CD14-positive monocyte (primary cell): Measurements from ENCODE around the gene PACC1. TPM values are rescaled to one million over a fixed set of nuclear protein-coding genes. Genes with fewer than 3 reads are reported as not detected.

ENCODE experiments used
- DNase-seq, 3 donors: peaks; one replicate each; pipeline ENCODE4 v3.0.0-alpha.2; 2011 to 2022
- H2AFZ ChIP-seq: 2 replicates; pipeline ENCODE4 v1.6.0; 2012; ENCODE audit warnings: mild to moderate bottlenecking, low read depth, low read length, inconsistent platforms; ENCODE audit not compliant: insufficient read depth, poor library complexity, severe bottlenecking
- H3K27ac ChIP-seq, 2 donors: 1 replicate in 1 of 2; 2 replicates in 1 of 2; pipeline ENCODE4 v1.5.1; 2012 to 2013; ENCODE audit warnings: low read length in 2 of 2, control low read depth in 1 of 2, inconsistent platforms in 1 of 2, low read depth in 1 of 2, mild to moderate bottlenecking in 1 of 2
- H3K27me3 ChIP-seq, 2 donors: one replicate each; pipeline versions ENCODE4 v1.6.0 to v1.6.1; 2011 to 2013; ENCODE audit warnings: low read length in 2 of 2; ENCODE audit not compliant: control insufficient read depth in 2 of 2, insufficient read depth in 2 of 2
- H3K36me3 ChIP-seq, 2 donors: replicated peaks in 1 of 2; 1 replicate in 1 of 2; 2 replicates in 1 of 2; pipeline versions ENCODE4 v1.5.1 to v1.6.1; 2012 to 2013; ENCODE audit warnings: low read length in 2 of 2, control low read depth in 1 of 2, inconsistent platforms in 1 of 2, mild to moderate bottlenecking in 1 of 2; ENCODE audit not compliant: insufficient read depth in 2 of 2, control insufficient read depth in 1 of 2
- H3K4me1 ChIP-seq, 2 donors: 1 replicate in 1 of 2; 2 replicates in 1 of 2; pipeline versions ENCODE4 v1.5.1 to v1.6.1; 2012 to 2013; ENCODE audit warnings: low read length in 2 of 2, control low read depth in 1 of 2, inconsistent platforms in 1 of 2, mild to moderate bottlenecking in 1 of 2, moderate library complexity in 1 of 2; ENCODE audit not compliant: insufficient read depth in 2 of 2, control insufficient read depth in 1 of 2
- H3K4me2 ChIP-seq: replicated peaks from 2 replicates; pipeline ENCODE3; 2012; ENCODE audit warnings: low read length, moderate library complexity, mild to moderate bottlenecking; ENCODE audit not compliant: poor library complexity, severe bottlenecking; ENCODE audit errors: extremely low read depth
- H3K4me3 ChIP-seq, 3 experiments: fragments of 200-600 bp in 1 of 3; sonication (generic) in 1 of 3; replicated peaks in 1 of 3; 1 replicate in 2 of 3; 2 replicates in 1 of 3; pipeline ENCODE4 v1.5.1; 2011 to 2013; ENCODE audit warnings: low read length in 3 of 3, mild to moderate bottlenecking in 3 of 3, control low read depth in 2 of 3, low read depth in 2 of 3, inconsistent platforms in 1 of 3, moderate library complexity in 1 of 3
- H3K79me2 ChIP-seq: 2 replicates; pipeline ENCODE4 v1.6.0; 2012; ENCODE audit warnings: mild to moderate bottlenecking, control low read depth, inconsistent platforms, low read length, moderate library complexity; ENCODE audit not compliant: insufficient read depth
- H3K9ac ChIP-seq: 2 replicates; pipeline ENCODE4 v1.6.0; 2017; ENCODE audit warnings: low read length, mild to moderate bottlenecking; ENCODE audit not compliant: insufficient read depth, poor library complexity, severe bottlenecking
- H3K9me3 ChIP-seq, 2 donors: replicated peaks in 1 of 2; 1 replicate in 1 of 2; 2 replicates in 1 of 2; pipeline versions ENCODE4 v1.5.1 to v1.6.1; 2012 to 2013; ENCODE audit warnings: low read length in 2 of 2, control low read depth in 1 of 2; ENCODE audit not compliant: control insufficient read depth in 1 of 2, insufficient read depth in 1 of 2
- H4K20me1 ChIP-seq: 2 replicates; pipeline ENCODE4 v1.6.0; 2012; ENCODE audit warnings: mild to moderate bottlenecking, low read length, control low read depth, moderate library complexity; ENCODE audit not compliant: insufficient read depth
- H3K27ac Mint-ChIP-seq, 7 donors: one replicate each; pipeline ENCODE4 v1.8.0; 2020; ENCODE audit warnings: mild to moderate bottlenecking in 7 of 7, mixed read lengths in 7 of 7, moderate library complexity in 6 of 7, inconsistent platforms in 2 of 7
- H3K27me3 Mint-ChIP-seq, 3 donors: one replicate each; pipeline ENCODE4 v1.8.0; 2021 to 2022; ENCODE audit warnings: low read depth in 3 of 3, mild to moderate bottlenecking in 3 of 3, mixed read lengths in 3 of 3, moderate library complexity in 3 of 3, inconsistent platforms in 1 of 3
- H3K36me3 Mint-ChIP-seq, 2 donors: one replicate each; pipeline ENCODE4 v1.8.0; 2020; ENCODE audit warnings: mixed read lengths in 2 of 2, inconsistent platforms in 1 of 2, mild to moderate bottlenecking in 1 of 2
- H3K4me1 Mint-ChIP-seq: one replicate; pipeline ENCODE4 v1.8.0; 2020; ENCODE audit warnings: mild to moderate bottlenecking, mixed read lengths
- H3K4me3 Mint-ChIP-seq, 2 donors: one replicate each; pipeline ENCODE4 v1.8.0; 2020; ENCODE audit warnings: mild to moderate bottlenecking in 2 of 2, mixed read lengths in 2 of 2, moderate library complexity in 1 of 2
- H3K9me3 Mint-ChIP-seq, 7 donors: one replicate each; pipeline ENCODE4 v1.8.0; 2020 to 2022; ENCODE audit warnings: mixed read lengths in 7 of 7, mild to moderate bottlenecking in 6 of 7, moderate library complexity in 6 of 7, inconsistent platforms in 2 of 7
- WGBS: methylation state at CpG from one replicate; pipeline ENCODE4 v1.1.5; 2013; ENCODE audit warnings: missing lambda C conversion rate; ENCODE audit not compliant: insufficient coverage; 5-methylcytosine and 5-hydroxymethylcytosine counted together
- intact Hi-C, 2 donors: fragments of 100-400 bp; cut with micrococcal nuclease; formaldehyde crosslinking; loops; one replicate each; pipeline versions ENCODE4 v1.15.0 to v1.15.1; 2023
- polyA plus RNA-seq, 3 donors: library from polyadenylated mRNA; depleted of rRNA in 1 of 3; unstranded in 2 of 3; stranded (reverse) in 1 of 3; fragments of 300-500 nt in 2 of 3; fragments of >200 nt in 1 of 3; fragmentation: Illumina TruSeq in 2 of 3; gene quantifications; 1 replicate in 2 of 3; 2 replicates in 1 of 3; pipeline ENCODE4 v1.2.3, GENCODE V29; 2012 to 2021
- TF ChIP-seq, protein P1 (sequence below): fragments of 200-600 bp; IDR thresholded peaks from one replicate; pipeline ENCODE4 v1.8.0; 2022; ENCODE audit warnings: antibody characterized with exemption, mild to moderate bottlenecking

The PACC1 gene
- polyA plus RNA-seq, 3 donors, result 14.0 to 16.6 (median 14.7) TPM

DNA sequence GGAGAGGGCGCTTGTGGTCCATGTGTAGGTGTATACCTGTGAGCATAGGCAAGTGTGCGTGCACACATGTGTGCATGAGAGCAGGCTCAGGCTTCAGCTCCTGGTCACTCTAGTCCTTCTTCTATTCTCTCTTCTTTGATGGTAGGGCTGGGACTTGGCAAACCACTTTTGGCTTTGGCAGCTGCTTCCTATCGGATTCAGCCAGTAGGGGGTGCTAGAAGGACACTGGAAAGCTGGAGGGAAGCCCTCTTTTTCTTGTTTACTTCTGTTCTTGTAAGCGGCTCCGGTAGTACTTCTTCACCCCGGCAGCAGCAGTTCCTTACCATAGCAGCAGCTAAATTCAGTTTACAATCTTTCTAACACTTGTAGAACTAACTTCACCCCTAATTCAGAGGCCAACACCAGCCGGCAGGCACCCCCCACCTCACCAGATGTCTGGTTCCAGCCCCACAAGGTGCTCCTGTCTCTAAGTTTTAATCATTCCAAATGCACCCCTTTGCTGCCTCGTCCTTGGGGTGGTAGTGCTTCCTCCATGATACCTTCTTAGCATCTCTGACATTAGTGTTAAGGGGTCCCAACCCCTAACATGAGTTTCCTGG lies 43.2 kb upstream of the PACC1 start:
- H3K9ac ChIP-seq, result no peak overlapping the region
- Mint-ChIP-seq H3K4me1 (peaks cover 11% of the 10 kb centered on the region), H3K4me3 (peak overlapping the region in 1 of 2 donors; percentile 65), H3K27ac (peak overlapping the region in 2 of 7 donors; percentile 61 to 68), H3K36me3 (no peaks in the 10 kb centered on the region), H3K9me3 (peaks cover 0 to 7% (median 0%) of the 10 kb centered on the region in 7 donors), H3K27me3 (peaks cover 0 to 6% (median 3%) of the 10 kb centered on the region in 3 donors)
- peak; percentile 59 to 67 (median 66) for DNase-seq
- no peaks in the 10 kb centered on the region for H3K9me3 ChIP-seq
- no peaks in the 10 kb centered on the region for H3K36me3 ChIP-seq
- no peak overlapping the region for H3K4me2 ChIP-seq
- H3K79me2 ChIP-seq, result no peaks in the 10 kb centered on the region
- no peak overlapping the region for H3K27ac ChIP-seq
- H2AFZ ChIP-seq, result no peak overlapping the region
- no peaks in the 10 kb centered on the region for H3K27me3 ChIP-seq
- H4K20me1 ChIP-seq, result no peaks in the 10 kb centered on the region
- intact Hi-C loops, result loop anchor here (5.0 to 10.0 kb wide), 6 partner anchors 91 to 537 kb away; no protein-coding TSS in a partner anchor
- TF ChIP-seq, protein P1, sequence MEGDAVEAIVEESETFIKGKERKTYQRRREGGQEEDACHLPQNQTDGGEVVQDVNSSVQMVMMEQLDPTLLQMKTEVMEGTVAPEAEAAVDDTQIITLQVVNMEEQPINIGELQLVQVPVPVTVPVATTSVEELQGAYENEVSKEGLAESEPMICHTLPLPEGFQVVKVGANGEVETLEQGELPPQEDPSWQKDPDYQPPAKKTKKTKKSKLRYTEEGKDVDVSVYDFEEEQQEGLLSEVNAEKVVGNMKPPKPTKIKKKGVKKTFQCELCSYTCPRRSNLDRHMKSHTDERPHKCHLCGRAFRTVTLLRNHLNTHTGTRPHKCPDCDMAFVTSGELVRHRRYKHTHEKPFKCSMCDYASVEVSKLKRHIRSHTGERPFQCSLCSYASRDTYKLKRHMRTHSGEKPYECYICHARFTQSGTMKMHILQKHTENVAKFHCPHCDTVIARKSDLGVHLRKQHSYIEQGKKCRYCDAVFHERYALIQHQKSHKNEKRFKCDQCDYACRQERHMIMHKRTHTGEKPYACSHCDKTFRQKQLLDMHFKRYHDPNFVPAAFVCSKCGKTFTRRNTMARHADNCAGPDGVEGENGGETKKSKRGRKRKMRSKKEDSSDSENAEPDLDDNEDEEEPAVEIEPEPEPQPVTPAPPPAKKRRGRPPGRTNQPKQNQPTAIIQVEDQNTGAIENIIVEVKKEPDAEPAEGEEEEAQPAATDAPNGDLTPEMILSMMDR, result peak; percentile 74
- WGBS, result 33% methylated on average over 4 of the region's 8 CpGs
- H3K4me3 ChIP-seq, result no peak overlapping the region
- H3K4me1 ChIP-seq, result no peaks in the 10 kb centered on the region

DNA sequence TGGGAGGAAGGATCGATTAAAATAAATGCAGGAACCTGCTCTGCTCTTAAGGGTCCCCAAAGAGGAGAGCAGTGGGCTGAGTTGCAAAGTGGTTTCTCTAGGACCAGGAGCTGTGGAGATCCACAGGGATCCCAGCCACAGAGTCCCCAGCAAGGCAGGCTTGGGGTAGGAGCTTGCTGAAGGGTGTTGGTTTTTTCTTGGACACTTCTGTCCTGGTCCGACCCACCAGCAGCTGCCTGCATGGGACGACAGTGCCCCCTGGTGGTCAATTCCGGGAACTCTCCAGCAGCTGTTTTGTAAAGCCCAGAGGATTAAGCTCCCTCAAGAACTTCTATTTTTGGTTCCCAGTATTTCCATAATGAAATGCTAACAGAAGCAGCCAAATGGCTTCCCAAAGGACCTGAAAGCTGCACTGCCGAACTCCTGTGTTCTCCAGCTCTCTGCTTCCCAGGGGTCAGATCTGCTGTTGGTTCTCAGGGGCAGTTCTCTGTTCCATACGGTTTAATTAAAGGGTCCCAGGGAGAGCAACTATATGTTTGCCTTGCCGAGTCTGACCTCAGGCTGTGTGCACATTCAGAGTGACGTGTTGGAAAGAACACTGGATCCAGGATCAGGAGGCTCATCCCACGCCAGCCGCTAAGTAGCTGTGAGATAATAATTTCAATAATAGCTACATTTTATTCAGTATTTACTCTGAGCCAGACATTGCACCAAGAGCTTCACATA lies 41.3 kb upstream of the PACC1 start:
- 47% methylated on average over 4 of the region's 10 CpGs for WGBS
- no peaks in the 10 kb centered on the region for H3K79me2 ChIP-seq

More for the DNA sequence above, 41.3 kb upstream of the PACC1 start:
- no peak overlapping the region for H3K4me2 ChIP-seq
- no peak overlapping the region for H3K9ac ChIP-seq
- TF ChIP-seq, protein P1, result peak; percentile 95
- H3K4me3 ChIP-seq, result no peak overlapping the region
- H3K9me3 ChIP-seq, result no peaks in the 10 kb centered on the region
- H3K27ac ChIP-seq, result no peak overlapping the region
- Mint-ChIP-seq H3K9me3 (peaks cover 0 to 7% (median 0%) of the 10 kb centered on the region in 7 donors), H3K36me3 (no peaks in the 10 kb centered on the region), H3K4me1 (peaks cover 13% of the 10 kb centered on the region), H3K27me3 (peaks cover 3 to 6% (median 4%) of the 10 kb centered on the region in 3 donors), H3K4me3 (no peak overlapping the region), H3K27ac (no peak overlapping the region)
- no peaks in the 10 kb centered on the region for H4K20me1 ChIP-seq
- no peaks in the 10 kb centered on the region for H3K4me1 ChIP-seq
- H3K27me3 ChIP-seq, result no peaks in the 10 kb centered on the region
- peak; percentile 70 to 76 (median 74) for DNase-seq
- peak overlapping the region; percentile 49 for H2AFZ ChIP-seq
- intact Hi-C loops, result loop anchor here (5.0 to 10.0 kb wide), 6 partner anchors 89 to 539 kb away; no protein-coding TSS in a partner anchor
- H3K36me3 ChIP-seq, result no peaks in the 10 kb centered on the region
